ENCODE data around the gene FAM193A.
"Not testable (repeated sequence)": the region's sequence is repeated elsewhere in the genome, so short reads cannot be mapped to it uniquely, and the experiment has no call there.

FAM193A gene

DNA sequence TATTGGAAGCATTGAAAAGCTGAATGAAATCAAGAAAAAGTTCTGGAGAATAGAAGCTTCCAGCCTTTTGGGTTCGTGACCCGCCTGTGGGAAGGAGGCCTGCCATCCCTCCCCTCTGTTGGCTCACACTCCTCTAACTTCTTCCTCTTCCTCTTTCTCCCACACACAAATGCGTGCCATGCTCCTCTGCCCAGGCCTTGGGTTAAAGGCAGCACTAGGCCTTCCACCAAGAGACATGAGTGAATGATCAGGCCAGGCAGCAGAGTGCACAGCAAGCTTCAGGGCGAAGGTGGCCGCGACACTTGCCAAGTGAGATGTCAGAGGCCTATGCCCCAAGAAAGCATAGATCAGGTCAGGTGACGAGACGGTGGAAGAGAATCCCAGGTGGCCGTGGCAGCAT lies 38.4 kb downstream of the FAM193A start:
- no peak for DNase-seq

DNA sequence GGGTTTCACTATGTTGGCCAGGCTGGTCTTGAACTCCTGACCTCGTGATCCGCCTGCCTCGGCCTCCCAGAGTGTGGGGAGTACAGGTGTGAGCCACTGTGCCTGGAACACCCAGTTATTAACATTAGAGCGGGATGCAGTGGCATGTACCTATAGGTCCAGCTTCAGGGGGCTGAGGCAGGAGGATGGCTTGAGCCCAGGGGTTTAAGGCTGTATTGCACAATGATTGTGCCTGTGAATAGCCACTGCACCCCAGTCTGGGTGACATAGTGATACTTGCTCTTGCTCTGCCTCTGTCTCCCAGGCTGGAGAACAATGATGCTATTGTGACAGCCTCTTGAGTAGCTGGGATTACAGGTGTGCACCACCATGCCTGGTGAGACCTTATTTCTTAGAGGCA lies 39.8 kb downstream of the FAM193A start:
- DNase-seq: no peak

- DNase-seq: no peak
Observed at GRCh38 chr4:2578106-2578505, 41.7 kb downstream of the FAM193A start.

DNA sequence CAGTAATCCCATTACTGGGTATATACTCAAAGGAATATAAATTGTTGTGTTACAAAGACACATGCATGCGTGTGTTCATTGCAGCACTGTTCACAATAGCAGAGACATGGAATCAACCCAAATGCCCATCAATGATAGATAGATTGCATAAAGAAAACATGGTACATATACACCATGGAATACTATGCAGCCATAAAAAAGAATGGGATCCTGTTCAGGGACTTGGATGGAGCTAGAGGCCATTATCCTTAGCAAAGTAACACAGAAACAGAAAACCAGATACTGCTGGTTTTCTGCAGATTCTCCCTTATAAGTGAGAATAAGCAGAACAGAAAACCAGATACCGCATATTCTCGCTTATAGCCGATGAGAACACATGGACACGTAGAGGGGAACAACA lies 43.5 kb downstream of the FAM193A start:
- no peak for DNase-seq

DNA sequence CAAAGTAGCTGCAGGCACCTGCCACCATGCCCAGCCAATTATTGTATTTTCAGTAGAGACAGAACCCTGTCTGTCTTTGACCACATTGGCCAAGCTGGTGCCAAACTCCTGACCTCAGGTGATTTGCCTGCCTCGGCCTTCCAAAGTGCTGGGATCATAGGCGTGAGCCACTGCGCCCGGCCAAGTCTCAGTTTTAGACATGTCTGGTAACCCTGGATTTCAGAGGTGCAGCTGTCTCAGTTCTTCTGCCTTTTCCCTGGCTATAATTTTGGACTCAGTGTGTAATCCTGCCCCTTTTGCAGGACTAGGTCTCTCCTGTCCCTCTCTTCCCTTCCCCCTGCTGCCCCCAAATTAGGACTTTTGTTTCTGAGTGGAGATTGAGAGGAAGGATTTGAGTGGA lies 46.6 kb downstream of the FAM193A start:
- DNase-seq: no peak

- no peak for DNase-seq
Observed at GRCh38 chr4:2583517-2583916, 47.1 kb downstream of the FAM193A start.

- no peak for DNase-seq
Observed at GRCh38 chr4:2586502-2586901, 50.1 kb downstream of the FAM193A start.

- DNase-seq: no peak
Observed at GRCh38 chr4:2587213-2587823, 50.9 kb downstream of the FAM193A start.

GRCh38 chr4:2588259-2588658 lies 51.8 kb downstream of the FAM193A start:
- no peak for DNase-seq

GRCh38 chr4:2591189-2591588 lies 54.7 kb downstream of the FAM193A start:
- DNase-seq: no peak

DNA sequence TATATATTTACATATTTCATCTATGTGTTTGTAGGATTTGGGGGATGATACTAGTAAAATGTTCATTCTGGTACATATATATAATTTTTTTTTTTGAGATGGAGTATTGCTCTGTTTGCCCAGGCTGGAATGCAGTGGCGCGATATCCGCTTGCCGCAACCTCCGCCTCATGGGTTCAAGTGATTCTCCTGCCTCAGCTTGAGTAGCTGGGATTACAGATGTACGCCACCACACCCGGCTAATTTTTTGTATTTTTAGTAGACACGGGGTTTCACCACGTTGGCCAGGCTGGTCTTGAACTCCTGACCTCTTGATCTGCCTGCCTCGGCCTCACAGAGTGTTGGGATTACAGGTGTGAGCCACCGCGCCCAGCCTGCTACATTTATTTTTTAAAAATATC lies 55.6 kb downstream of the FAM193A start:
- DNase-seq: not testable (repeated sequence)

DNA sequence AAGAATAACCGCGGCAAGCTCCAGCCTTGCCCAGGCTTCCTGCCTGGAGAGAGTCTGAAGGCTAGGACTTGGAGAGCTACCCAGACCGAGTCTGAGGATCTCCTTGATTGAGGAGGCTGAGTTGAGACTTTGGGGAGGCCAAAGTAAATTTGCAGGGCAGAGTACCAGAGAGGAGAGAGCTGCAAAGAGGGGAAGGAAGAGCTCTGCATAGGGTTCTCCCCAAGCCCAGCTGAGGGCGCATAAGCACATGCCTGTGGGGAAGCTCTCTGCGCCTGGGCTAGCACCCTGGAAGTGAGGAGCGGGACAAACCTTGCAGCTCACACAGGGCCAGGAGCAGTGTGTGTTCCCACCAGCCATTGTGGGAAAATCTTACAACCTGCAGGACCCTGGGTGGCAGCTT lies 56.1 kb downstream of the FAM193A start:
- no peak for DNase-seq

DNA sequence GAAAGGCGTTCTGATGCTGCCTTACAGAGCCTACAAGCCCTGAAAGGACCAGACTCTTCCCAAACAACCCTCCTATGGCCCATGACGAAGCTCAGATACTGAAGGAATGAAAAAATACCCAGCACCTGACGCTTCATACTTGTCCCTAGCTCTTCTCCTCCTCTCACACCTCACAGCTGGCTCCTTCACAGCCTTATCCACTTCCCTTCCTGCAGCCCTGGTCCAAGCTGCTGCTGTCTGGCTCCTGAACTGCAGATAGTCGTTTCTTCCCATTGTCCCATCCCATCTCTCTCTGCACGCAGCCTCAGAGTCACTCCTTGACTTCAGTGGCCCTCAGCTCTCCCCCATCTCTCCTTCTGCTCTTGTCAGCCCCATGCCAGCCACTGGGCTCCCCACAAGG lies 56.6 kb downstream of the FAM193A start:
- DNase-seq: no peak

GRCh38 chr4:2595436-2595835 lies 59.0 kb downstream of the FAM193A start:
- no peak for DNase-seq

DNA sequence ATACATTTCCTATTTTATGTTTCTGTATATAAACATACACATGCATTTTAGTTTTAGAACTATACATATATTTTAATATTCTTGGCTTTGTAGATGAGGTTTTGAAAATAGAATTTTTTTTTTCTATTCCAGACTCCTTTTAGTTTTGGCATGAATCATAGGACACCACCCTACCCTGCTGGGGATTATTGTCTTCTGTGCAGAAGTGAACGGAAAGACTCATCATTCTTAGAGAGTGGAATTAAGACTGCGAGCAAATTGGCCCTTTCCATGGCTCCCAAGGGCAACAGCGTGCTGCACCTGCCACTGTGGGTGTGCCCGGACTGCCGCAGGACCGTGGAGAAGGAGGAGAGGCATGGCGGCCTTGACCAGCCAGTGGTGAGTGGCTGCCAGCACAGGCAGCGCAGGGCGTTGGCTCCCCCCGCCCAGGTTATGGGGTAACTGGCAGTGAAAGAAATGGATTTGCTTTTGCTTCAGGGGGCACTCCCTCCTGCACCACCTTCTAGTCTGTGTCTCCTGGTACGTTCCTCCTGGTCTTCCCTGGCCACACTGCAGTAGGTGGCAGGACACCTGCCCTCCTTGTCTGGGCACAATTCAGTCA lies 59.6 kb downstream of the FAM193A start:
- no peak for DNase-seq

DNA sequence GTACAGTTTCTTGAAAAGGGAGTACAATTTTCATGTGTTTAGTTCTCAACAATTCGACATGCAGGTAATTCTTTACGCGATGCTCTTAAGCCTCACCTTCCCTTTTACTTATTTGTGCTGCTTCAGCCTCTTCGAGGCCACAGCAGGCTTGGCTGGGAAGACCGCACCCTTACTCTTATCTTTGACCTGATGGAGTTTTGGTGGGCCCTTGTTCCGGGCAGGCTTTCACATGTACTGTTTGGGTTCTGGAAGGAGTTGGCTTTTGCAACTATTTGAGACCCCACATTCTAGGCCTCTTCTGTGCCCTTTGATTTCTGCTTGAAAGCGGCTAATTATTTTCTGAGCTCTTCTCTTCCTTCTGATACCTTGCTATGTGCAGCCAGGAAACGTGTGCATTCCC lies 60.2 kb downstream of the FAM193A start:
- no peak for DNase-seq

DNA sequence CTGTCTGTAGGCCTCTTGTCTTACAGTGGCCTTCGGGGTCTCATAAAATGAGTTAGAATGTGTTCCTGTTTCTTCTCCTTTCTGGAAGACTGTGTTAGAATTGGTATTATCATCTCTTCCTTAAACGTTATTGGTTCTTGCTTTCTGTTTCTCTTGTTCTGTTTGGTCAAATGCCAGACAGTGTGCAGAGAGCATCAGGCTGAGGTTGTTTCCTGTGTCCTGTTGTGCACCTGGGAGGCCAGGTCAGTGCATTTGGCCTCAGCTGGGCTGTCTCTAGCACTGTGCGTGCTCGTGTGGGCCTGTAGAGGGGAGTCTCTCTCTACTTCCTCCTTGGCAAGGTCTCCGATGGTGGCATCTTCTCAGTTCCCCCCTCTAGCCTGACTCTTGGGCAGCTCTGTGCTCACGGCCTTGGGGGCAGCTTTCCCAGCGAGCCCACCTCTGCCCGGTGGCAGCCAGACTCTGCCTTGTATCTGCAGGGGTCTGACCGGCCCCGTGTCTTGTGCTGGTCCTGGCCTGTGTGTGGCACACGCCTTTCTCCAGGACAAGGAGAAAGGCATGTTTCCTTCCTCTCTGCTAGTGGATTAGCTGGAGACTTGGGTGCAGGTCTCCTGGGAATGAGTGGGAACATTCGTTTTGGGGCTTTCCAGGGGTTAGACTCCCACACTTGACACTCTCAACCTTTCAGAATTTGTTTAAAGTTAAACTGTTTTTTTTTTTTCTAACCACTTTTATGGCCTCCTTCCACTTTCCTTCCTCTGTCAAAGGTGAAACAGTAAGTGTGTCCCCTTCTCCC lies 62.3 kb downstream of the FAM193A start:
- DNase-seq: peak in 1 of 5 experiments; percentile 3

GRCh38 chr4:2599304-2599654 lies 62.8 kb downstream of the FAM193A start:
- no peak for DNase-seq

DNA sequence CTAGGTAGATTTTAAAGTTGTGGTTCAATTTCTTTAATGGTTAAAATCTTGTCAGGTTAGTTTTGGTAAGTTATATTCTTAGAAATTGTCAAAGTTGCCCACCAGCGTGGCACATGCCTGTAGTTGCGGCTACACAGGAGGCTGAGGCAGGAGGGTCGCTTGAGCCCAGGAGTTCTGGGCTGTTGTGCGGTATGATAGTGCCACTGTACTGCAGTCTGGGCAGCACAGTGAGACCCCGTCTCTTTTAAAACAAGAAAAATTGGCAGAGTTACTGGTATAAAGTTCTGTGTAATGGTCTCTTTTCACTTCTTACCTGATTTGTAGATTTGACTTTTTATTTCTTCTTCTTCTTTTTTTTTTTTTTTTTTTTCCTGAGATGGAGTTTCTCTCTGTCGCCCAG lies 64.4 kb downstream of the FAM193A start:
- no peak for DNase-seq

DNA sequence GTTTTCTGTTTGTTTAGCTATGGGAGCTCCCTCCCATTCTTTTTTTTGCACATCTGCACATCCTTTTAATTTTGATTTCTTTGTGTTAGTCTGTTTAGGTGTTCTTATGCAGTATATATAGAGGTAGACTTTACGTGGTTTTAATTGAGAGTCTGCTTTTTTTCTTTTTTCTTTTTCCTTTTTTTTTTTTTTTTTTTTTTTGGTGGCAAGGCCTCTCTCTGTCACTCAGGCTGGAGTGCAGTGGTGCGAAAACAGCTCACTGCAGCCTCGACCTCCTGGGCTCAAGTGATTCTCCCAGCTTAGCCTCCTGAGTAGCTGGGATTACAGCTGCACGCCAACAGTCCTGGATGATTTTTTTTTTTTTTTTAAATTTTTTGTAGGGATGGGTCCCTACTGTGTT lies 68.2 kb downstream of the FAM193A start:
- DNase-seq: no peak

DNA sequence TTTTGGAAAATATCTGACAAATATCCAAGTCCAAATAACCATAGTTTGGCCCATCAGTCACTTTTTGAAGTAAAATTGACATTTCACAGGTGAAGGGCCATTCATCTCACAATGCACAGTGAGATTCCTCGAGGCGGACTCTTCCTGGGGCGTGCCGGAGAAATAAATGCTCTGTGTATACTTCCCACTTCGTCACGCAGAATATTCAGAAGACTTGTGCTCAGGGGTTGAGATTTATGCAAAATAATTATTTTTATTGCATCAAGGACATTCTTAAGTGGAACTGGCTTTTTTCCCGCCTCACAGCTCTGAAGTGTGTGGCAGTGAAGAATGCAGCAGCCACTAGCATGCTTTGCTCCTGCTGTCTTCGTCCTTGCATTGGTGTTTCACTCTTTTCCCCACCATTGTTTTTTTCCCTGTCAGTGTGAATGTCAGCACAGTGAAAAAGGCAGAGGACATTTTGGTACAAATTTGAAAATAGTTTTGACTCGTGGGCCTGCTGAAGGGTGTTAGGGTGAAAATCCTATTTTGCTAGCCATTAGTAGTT lies 70.6 kb downstream of the FAM193A start:
- no peak for DNase-seq

DNA sequence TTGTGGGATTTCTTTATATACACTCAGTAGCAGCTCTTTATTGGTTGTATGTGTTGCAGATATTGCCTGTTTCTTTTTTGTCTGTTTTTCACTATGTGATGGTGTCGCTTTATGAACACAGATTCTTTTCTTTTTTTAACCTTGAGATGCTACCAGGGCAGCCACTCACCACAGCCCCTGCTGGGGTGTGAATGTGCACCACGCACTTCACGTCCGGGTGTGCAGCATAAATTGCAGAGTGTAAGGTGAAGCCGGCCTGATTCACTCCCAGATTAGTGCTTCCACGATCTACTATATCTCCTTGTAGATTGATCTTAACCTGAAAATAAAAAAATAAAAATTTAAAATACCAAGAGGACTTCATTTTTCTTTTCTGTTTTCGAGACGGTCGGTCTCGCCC lies 71.4 kb downstream of the FAM193A start:
- DNase-seq: no peak

DNA sequence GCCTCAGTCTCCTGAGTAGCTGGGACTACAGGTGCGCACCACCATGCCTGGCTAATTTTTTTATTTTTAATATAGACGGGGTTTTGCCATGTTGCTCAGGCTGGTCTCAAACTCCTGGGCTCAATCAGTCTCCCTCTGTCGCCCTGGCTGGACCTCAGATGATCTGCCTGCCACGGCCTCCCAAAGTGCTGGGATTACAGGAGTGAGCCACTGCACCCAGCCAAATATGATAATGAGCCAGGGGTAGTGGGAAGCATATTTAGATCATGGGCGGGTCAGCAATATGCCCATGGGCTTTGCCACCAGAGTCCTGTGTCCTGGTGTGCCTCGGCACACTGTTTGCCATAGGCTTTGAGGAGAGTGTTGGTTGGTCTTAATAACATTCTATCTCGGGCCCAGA lies 71.8 kb downstream of the FAM193A start:
- DNase-seq: no peak

DNA sequence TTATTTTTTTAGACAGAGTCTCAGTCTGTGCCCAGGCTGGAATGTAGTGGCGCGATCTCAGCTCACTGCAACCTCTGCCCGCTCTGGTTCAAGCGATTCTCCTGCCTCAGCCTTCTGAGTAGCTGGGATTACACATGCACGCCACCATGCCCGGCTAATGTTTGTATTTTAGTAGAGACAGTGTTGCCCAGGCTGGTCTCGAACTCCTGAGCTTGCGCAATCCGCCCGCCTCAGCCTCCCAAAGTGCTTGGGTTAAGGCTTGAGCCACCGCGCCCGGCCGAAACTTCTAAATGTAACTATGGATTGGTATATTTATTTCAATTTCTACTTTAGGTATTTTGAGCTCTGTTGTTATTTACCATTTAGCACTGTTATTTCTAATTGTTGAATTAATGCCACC lies 79.4 kb downstream of the FAM193A start:
- no peak for DNase-seq
